ENCODE data around the gene VWA5B1.

VWA5B1 gene

GRCh38 chr1:20385630-20386029 lies 95.0 kb downstream of the VWA5B1 start:
- H3K4me3 ChIP-seq (ENCODE audit: low read length): no peak overlapping the region
- no peak for DNase-seq (ENCODE audit: low read depth)
- no peak for TF ChIP-seq CTCF (conservative IDR thresholded peaks at IDR 0.05; ENCODE audit: low read length)

- no peak overlapping the region for H3K4me3 ChIP-seq (ENCODE audit: low read length)
- no peak for DNase-seq (ENCODE audit: low read depth)
- TF ChIP-seq CTCF (conservative IDR thresholded peaks at IDR 0.05; ENCODE audit: low read length): no peak
These were observed 95.8 kb downstream of the VWA5B1 start for GRCh38 chr1:20386323-20387081.

- DNase-seq (ENCODE audit: low read depth): no peak
- no peak for TF ChIP-seq CTCF (conservative IDR thresholded peaks at IDR 0.05; ENCODE audit: low read length)
- no peak overlapping the region for H3K4me3 ChIP-seq (ENCODE audit: low read length)
These were observed 98.9 kb downstream of the VWA5B1 start for GRCh38 chr1:20389571-20389970.

- no peak for TF ChIP-seq CTCF (conservative IDR thresholded peaks at IDR 0.05; ENCODE audit: low read length)
- DNase-seq (ENCODE audit: low read depth): no peak
These were observed 100.1 kb downstream of the VWA5B1 start for GRCh38 chr1:20390589-20391331.

GRCh38 chr1:20395255-20395654 lies 104.6 kb downstream of the VWA5B1 start:
- H3K4me3 ChIP-seq (ENCODE audit: low read length): no peak overlapping the region
- no peak for TF ChIP-seq CTCF (conservative IDR thresholded peaks at IDR 0.05; ENCODE audit: low read length)

More at GRCh38 chr1:20390589-20391331, 100.1 kb downstream of the VWA5B1 start:
- H3K4me3 ChIP-seq (ENCODE audit: low read length): no peak overlapping the region

GRCh38 chr1:20398744-20399143 lies 108.1 kb downstream of the VWA5B1 start:
- no peak overlapping the region for H3K4me3 ChIP-seq (ENCODE audit: low read length)
- no peak for TF ChIP-seq CTCF (conservative IDR thresholded peaks at IDR 0.05; ENCODE audit: low read length)
- no peak for DNase-seq (ENCODE audit: low read depth)

More at GRCh38 chr1:20395255-20395654, 104.6 kb downstream of the VWA5B1 start:
- no peak for DNase-seq (ENCODE audit: low read depth)

GRCh38 chr1:20399196-20399595 lies 108.5 kb downstream of the VWA5B1 start:
- no peak for TF ChIP-seq CTCF (conservative IDR thresholded peaks at IDR 0.05; ENCODE audit: low read length)
- no peak for DNase-seq (ENCODE audit: low read depth)
- H3K4me3 ChIP-seq (ENCODE audit: low read length): no peak overlapping the region
